Activated B cell treated with CpG ODN at 0.5 μM for 24 hours (primary cell): ENCODE results near the gene DPT. TPM values are rescaled to one million over a fixed set of nuclear protein-coding genes. Genes with fewer than 3 reads are reported as not detected.
"Not testable (repeated sequence)": the region's sequence is repeated elsewhere in the genome, so short reads cannot be mapped to it uniquely, and the experiment has no call there.

Experiments used
- ATAC-seq: fragments of 200-7000 bp; cut with Tn5 transposase; one replicate; pipeline ENCODE4 v1.10.0; 2021; ENCODE audit warnings: low read depth, mild to moderate bottlenecking, moderate library complexity
- CTCF ChIA-PET: fragments of 350-600 bp; sonication (Branson Sonifier 250); formaldehyde crosslinking; loops from one replicate; lab custom pipeline; 2021; ENCODE audit warnings: antibody characterized with exemption; lab: Charles Lee
- POLR2A ChIA-PET: fragments of 350-600 bp; sonication (Branson Sonifier 250); formaldehyde crosslinking; loops from one replicate; lab custom pipeline; 2021; ENCODE audit warnings: antibody characterized with exemption; lab: Charles Lee
- DNase-seq: peaks from one replicate; pipeline ENCODE4 v3.0.0; 2022
- H3K27ac Mint-ChIP-seq: one replicate; pipeline ENCODE4 v1.8.0; 2020; ENCODE audit warnings: mixed read lengths
- H3K27me3 Mint-ChIP-seq: one replicate; pipeline ENCODE4 v1.8.0; 2021; ENCODE audit warnings: mixed read lengths
- H3K36me3 Mint-ChIP-seq: one replicate; pipeline ENCODE4 v1.8.0; 2021; ENCODE audit warnings: low read depth, mixed read lengths
- H3K4me1 Mint-ChIP-seq: one replicate; pipeline ENCODE4 v1.8.0; 2021; ENCODE audit warnings: mixed read lengths
- H3K4me3 Mint-ChIP-seq: one replicate; pipeline ENCODE4 v1.8.0; 2020; ENCODE audit warnings: mild to moderate bottlenecking, mixed read lengths
- H3K9me3 Mint-ChIP-seq: one replicate; pipeline ENCODE4 v1.8.0; 2020; ENCODE audit warnings: mixed read lengths
- CTCF ChIP-seq: fragments of 200-600 bp; IDR thresholded peaks from one replicate; pipeline ENCODE4 v1.8.0; 2022; ENCODE audit warnings: antibody characterized with exemption, mild to moderate bottlenecking
- intact Hi-C: fragments of 100-400 bp; cut with micrococcal nuclease; formaldehyde crosslinking; loops from one replicate; pipeline ENCODE4 v1.15.1; 2024
- total RNA-seq: library from RNA; stranded (reverse); gene quantifications from 2 replicates; pipeline ENCODE4 v1.2.3, GENCODE V29; 2022

Gene DPT
- total RNA-seq = not detected in 2 replicates

DNA sequence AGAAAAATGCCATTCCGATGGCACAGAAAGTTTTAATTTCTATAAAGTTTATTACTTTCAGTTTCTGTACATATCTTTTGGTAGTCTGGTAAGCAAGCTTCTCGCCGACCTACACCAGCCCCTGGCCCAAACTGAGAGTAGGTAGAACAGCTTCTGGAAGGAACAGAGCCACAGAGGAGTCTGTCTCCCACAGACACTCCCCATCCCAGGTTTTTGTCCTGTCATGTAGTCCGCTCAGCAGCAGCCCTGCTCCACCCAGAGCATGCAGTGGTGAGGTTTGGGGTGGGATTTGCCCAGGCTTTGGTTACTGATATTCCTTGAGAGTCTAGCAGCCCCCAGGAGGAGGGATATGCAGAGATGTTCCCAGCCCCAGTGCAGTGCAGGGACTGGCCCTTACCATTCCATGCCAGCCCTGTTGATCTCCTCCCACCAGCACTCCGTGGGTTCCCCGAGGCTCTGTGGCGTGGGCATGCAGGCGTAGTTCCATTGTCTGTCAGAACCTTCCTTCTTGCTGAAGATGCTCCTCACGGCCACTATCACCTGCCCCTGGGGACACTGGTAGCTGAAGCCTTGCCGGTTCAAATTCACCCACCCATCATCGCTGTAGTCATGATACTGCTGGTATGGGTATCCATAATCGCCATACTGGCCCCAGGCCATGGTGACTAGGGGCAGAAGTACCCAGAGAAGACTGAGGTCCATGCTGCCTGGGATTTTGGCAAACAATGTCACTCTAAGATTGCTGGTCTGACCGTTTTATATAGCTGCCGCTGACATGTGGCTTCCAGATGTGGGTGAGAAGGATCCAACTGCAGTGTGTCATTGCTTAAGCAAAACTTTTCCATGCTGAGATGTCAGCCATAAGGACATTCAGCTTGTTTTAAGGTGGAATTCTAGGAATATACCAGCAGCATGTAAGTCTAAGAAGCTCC lies at the start of gene DPT:
TSS of gene DPT (minus strand) at position 734 of the 932 bp plus-strand sequence. CDS start at position 702, 32 bp downstream.
- DNase-seq = no peak
- POLR2A ChIA-PET = no interaction called here
- no peak within 1 kb of the TSS for H3K27ac Mint-ChIP-seq

DNA sequence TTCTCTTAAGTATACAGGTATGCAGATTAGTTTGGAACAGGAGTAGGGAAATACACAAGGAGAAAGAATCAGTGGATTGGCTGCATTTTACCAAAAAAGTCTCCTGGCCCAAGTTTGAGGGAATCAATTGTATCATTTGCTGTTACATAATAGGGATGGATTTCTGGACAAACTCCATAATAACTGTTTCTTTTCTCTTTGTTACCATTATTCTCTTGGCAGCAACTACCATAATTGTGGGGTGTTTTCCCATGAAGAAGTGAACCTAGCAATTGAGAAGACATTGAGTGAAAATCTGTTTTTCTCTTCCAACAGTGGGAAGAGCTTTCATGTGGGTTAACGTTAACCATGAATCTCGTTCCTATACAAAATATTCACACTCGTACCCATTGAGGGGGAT lies 46.4 kb upstream of the DPT start:
- H3K27me3 Mint-ChIP-seq = no peaks in the 10 kb centered on the region
- no peak overlapping the region for H3K27ac Mint-ChIP-seq
- DNase-seq = no peak
- intact Hi-C loops = no loop called here
- no peak for ATAC-seq
- ChIA-PET POLR2A (no interaction called here), CTCF (no interaction called here)
- no peaks in the 10 kb centered on the region for H3K36me3 Mint-ChIP-seq
- H3K4me1 Mint-ChIP-seq = no peaks in the 10 kb centered on the region
- no peak overlapping the region for H3K4me3 Mint-ChIP-seq
- no peaks in the 10 kb centered on the region for H3K9me3 Mint-ChIP-seq
- no peak for TF ChIP-seq CTCF

More for the DNA sequence above, at the start of gene DPT:
- Mint-ChIP-seq H3K27me3 (peaks cover 7% of the 10 kb centered on the region), H3K36me3 (no peaks in the 10 kb centered on the region), H3K4me3 (no peak within 1 kb of the TSS), H3K9me3 (no peaks in the 10 kb centered on the region), H3K4me1 (no peaks in the 10 kb centered on the region)
- no peak for ATAC-seq
- CTCF ChIA-PET = no interaction called here
- no peak for TF ChIP-seq CTCF
- intact Hi-C loops = no loop called here

DNA sequence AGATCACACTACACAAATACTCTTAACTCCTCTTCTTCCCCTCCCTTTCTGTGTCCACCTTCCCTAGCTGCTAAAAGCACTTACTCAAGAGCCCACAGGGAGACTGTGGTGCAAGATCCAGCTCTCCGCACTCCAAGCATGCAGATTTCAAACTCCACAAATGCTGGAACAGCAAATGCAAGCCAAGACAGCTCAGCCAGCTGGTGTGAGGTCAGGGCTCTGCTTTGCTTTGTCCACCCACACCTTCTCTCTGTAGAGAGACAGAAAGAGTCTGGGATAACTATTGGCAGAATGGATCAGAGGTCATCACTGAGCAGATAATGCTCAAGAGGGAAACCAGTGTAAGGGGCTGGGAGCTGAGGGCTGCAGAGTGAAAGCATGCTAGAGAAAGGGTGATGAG lies 45.2 kb upstream of the DPT start:
- Mint-ChIP-seq H3K9me3 (no peaks in the 10 kb centered on the region), H3K4me1 (no peaks in the 10 kb centered on the region)

DNA sequence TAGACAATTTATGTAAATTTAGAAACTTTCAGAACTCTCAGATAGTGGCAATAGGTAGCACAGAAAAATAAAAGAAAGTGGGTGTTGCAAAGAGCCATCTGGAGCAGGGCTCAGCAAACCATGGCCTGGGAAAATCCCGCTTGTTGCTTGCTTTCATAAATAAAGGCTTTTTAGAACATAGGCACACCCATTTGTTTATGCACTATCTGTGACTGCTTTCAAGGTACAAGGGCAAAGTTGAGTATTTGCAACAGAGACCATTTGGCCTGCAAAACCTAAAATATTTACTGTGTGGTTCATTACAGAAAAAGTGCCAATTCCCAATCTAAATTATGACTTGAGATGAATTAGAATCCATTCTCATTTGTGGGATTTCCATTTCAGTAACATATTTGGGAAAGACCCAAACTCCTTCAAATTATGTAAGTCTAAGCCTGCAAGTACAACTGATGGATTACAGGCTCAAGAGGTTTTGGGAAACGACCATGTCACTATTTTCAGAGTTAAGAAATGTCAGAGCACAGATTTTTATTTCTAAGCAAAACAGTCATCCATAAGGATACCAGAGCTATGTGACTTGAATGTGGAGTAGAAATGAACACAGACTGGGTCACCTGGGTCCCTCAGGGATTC lies 43.5 kb upstream of the DPT start:
- no peak for DNase-seq
- Mint-ChIP-seq H3K9me3 (no peaks in the 10 kb centered on the region), H3K4me1 (no peaks in the 10 kb centered on the region), H3K36me3 (no peaks in the 10 kb centered on the region), H3K4me3 (no peak overlapping the region), H3K27me3 (no peaks in the 10 kb centered on the region), H3K27ac (no peak overlapping the region)
- TF ChIP-seq CTCF = no peak
- ChIA-PET POLR2A (no interaction called here), CTCF (no interaction called here)
- ATAC-seq = no peak
- intact Hi-C loops = no loop called here

More for the DNA sequence above, 45.2 kb upstream of the DPT start:
- POLR2A ChIA-PET = no interaction called here
- no peak for DNase-seq
- Mint-ChIP-seq H3K4me3 (no peak overlapping the region), H3K27ac (no peak overlapping the region), H3K36me3 (no peaks in the 10 kb centered on the region), H3K27me3 (no peaks in the 10 kb centered on the region)
- no peak for TF ChIP-seq CTCF
- ATAC-seq = no peak
- CTCF ChIA-PET = no interaction called here
- intact Hi-C loops = no loop called here

DNA sequence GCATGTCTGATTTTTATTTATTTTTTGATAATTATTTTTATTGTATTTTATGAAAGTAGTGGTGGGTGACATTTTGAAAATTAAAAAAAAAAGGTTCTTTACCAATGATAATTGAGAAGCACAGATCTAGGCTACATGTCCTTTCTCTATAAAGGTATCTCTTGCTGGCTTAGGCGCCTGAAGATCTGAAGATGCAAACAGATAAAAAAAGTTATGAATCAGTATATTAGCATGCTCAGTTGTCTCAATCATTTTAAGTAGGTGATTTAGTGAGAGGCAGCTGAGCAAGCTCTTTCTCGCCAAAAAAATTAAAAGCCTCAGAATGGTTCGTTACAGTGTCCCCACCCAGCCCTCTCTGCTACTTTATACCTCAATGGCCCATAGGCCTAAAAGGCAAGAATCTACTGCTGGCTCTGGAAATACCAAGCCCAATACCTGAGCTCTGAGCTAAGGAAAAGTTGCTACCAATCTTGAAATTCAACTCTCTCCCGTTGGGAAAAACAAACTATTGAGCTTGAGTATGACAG lies 42.2 kb upstream of the DPT start:
- H3K4me1 Mint-ChIP-seq = no peaks in the 10 kb centered on the region
- H3K27ac Mint-ChIP-seq = no peak overlapping the region
- TF ChIP-seq CTCF = no peak
- no peak overlapping the region for H3K4me3 Mint-ChIP-seq
- POLR2A ChIA-PET = no interaction called here
- CTCF ChIA-PET = no interaction called here
- no peaks in the 10 kb centered on the region for H3K36me3 Mint-ChIP-seq
- DNase-seq (no peak), ATAC-seq (no peak)
- intact Hi-C loops = no loop called here
- H3K9me3 Mint-ChIP-seq = no peaks in the 10 kb centered on the region
- no peaks in the 10 kb centered on the region for H3K27me3 Mint-ChIP-seq

DNA sequence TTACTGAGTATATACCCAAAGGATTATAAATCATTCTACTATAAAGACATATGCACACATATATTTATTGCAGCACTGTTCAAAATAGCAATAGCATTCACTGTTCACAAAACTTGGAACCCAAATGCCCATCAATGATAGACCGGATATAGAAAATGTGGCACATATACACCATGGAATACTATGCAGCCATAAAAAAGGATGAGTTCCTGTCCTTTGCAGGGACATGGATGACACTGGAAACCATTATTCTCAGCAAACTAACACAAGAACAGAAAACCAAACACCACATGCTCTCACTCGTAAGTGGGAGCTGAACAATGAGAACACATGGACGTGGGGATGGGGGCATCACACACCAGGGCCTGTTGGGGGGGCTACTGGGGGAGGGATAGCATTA lies 40.9 kb upstream of the DPT start:
- intact Hi-C loops, H3K36me3 Mint-ChIP-seq, POLR2A ChIA-PET, H3K4me3 Mint-ChIP-seq, H3K4me1 Mint-ChIP-seq, DNase-seq, H3K27ac Mint-ChIP-seq, H3K9me3 Mint-ChIP-seq, CTCF ChIA-PET, H3K27me3 Mint-ChIP-seq, ATAC-seq: not testable (repeated sequence)
